ENCODE results near the gene FOXO4. TPM values are rescaled to one million over a fixed set of nuclear protein-coding genes. Genes with fewer than 3 reads are reported as not detected.

Gene FOXO4
- total RNA-seq, 3 donors from 2014 or later (not counting 1 experiment from before 2014, with no cell fraction given), result 47.3 to 57.2 (median 51.2) TPM

DNA sequence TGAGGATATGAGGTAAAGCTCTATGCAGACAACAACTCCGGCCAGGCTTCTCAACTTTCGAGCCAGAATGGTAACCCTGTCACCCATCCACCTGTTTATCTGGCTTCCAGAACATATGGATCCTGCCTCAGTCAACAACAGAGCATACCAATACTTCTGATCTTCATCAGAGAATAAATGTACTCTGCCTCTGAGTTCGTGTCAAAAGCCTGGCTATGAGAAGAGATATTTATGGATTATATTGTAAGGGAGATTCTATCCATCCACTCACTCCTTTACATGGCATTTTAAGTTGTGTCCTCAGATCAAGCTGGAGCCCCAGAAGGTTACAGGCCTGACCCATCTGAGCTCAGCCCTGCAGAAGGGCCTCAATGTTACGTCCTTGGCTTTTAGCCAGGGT is 9.8 kb upstream of the FOXO4 start:
- Mint-ChIP-seq H3K4me1 (no peaks in the 10 kb centered on the region), H3K36me3 (no peaks in the 10 kb centered on the region), H3K9me3 (no peaks in the 10 kb centered on the region), H3K4me3 (no peak overlapping the region), H3K27ac (no peak overlapping the region), H3K27me3 (ENCODE audit: low read depth in 2 of 2) (no peaks in the 10 kb centered on the region)
- ATAC-seq (no peak), DNase-seq (no peak)
- no peak overlapping the region for H3K27ac ChIP-seq (ENCODE audit: low read length)
- TF ChIP-seq, protein P1, sequence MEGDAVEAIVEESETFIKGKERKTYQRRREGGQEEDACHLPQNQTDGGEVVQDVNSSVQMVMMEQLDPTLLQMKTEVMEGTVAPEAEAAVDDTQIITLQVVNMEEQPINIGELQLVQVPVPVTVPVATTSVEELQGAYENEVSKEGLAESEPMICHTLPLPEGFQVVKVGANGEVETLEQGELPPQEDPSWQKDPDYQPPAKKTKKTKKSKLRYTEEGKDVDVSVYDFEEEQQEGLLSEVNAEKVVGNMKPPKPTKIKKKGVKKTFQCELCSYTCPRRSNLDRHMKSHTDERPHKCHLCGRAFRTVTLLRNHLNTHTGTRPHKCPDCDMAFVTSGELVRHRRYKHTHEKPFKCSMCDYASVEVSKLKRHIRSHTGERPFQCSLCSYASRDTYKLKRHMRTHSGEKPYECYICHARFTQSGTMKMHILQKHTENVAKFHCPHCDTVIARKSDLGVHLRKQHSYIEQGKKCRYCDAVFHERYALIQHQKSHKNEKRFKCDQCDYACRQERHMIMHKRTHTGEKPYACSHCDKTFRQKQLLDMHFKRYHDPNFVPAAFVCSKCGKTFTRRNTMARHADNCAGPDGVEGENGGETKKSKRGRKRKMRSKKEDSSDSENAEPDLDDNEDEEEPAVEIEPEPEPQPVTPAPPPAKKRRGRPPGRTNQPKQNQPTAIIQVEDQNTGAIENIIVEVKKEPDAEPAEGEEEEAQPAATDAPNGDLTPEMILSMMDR (IDR thresholded peaks at IDR 0.05), result no peak
- intact Hi-C loops (cut with micrococcal nuclease), result no loop called here
- H3K27me3 ChIP-seq (ENCODE audit: control insufficient read depth, insufficient read depth, low read length), result no peaks in the 10 kb centered on the region
- 96% methylated on average over 2 of the region's 4 CpGs for WGBS (ENCODE audit: insufficient coverage)
- no peaks in the 10 kb centered on the region for H3K36me3 ChIP-seq (ENCODE audit: control insufficient read depth, insufficient read depth, low read length)
- no peaks in the 10 kb centered on the region for H3K4me1 ChIP-seq (ENCODE audit: control insufficient read depth, insufficient read depth, low read length)
- no peak overlapping the region for H3K4me3 ChIP-seq (ENCODE audit: low read length)
- H3K9me3 ChIP-seq (ENCODE audit: control insufficient read depth, insufficient read depth, low read length), result no peaks in the 10 kb centered on the region

DNA sequence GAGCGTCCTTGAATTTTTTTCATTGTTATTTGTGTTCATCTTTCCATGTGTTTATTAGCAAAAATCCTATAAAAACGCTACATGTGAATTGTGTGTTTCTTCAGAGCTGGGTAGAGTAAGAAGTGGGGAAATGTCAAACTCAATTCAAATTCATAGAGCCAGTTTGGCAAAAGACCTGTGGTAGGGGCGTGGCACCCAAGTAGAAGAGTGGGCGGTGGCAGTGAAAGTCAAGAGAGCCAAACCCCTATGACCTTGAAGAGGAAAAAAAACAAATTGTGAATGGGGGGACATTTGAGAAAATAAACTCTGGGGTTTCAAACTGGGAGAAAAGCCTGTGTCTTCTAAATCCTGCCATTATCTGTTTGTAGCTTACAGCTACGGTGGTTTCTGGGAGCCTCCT is 4.4 kb upstream of the FOXO4 start:
- WGBS (ENCODE audit: insufficient coverage), result 95% methylated on average over 4 of the region's 5 CpGs
- H3K4me1 ChIP-seq (ENCODE audit: control insufficient read depth, insufficient read depth, low read length), result peaks cover 4% of the 10 kb centered on the region
- TF ChIP-seq, protein P1 (IDR thresholded peaks at IDR 0.05), result no peak
- H3K9me3 Mint-ChIP-seq, result no peaks in the 10 kb centered on the region
- H3K27ac ChIP-seq (ENCODE audit: low read length), result no peak overlapping the region
- intact Hi-C loops (cut with micrococcal nuclease), result no loop called here
- no peak for DNase-seq
- no peaks in the 10 kb centered on the region for H3K27me3 ChIP-seq (ENCODE audit: control insufficient read depth, insufficient read depth, low read length)
- no peak for ATAC-seq
- no peak overlapping the region for H3K4me3 ChIP-seq (ENCODE audit: low read length)
- H3K36me3 Mint-ChIP-seq, result no peaks in the 10 kb centered on the region
- H3K9me3 ChIP-seq (ENCODE audit: control insufficient read depth, insufficient read depth, low read length), result no peaks in the 10 kb centered on the region
- peaks cover 0 to 12% of the 10 kb centered on the region in 2 donors for H3K27me3 Mint-ChIP-seq (ENCODE audit: low read depth in 2 of 2)
- H3K27ac Mint-ChIP-seq, result no peak overlapping the region
- H3K4me3 Mint-ChIP-seq, result no peak overlapping the region
- H3K4me1 Mint-ChIP-seq, result peaks cover 10% of the 10 kb centered on the region in 2 donors
- no peaks in the 10 kb centered on the region for H3K36me3 ChIP-seq (ENCODE audit: control insufficient read depth, insufficient read depth, low read length)

DNA sequence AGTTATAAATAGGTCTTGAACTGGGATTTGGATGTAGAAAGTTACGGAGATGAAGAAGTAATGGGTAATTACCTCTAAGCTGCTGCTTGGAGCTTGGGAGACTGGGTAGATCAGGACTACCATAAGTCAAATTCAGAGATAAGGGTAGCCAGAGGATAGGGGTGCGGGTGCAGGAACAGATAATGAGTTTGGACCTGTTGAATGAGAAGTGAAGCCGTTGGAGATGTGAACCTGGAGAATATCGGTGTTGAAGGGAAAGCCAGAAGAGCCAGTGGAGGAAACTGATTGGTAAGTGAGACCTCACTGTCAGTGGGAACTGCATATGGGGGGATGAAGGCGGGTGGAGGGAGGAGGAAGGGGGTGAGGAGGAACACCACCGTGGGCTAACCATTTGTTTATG is 618 bp upstream of the FOXO4 start:
- peak overlapping the region; percentile 79 for H3K4me3 Mint-ChIP-seq
- H3K27me3 ChIP-seq (ENCODE audit: control insufficient read depth, insufficient read depth, low read length), result no peaks in the 10 kb centered on the region
- no peaks in the 10 kb centered on the region for H3K9me3 ChIP-seq (ENCODE audit: control insufficient read depth, insufficient read depth, low read length)
- H3K27ac Mint-ChIP-seq, result peak overlapping the region; percentile 90 to 96
- no peaks in the 10 kb centered on the region for H3K36me3 ChIP-seq (ENCODE audit: control insufficient read depth, insufficient read depth, low read length)
- 41% methylated on average over 4 of the region's 6 CpGs for WGBS (ENCODE audit: insufficient coverage)
- peaks cover 36% of the 10 kb centered on the region for H3K4me1 ChIP-seq (ENCODE audit: control insufficient read depth, insufficient read depth, low read length)
- peak overlapping the region; percentile 72 for H3K4me3 ChIP-seq (ENCODE audit: low read length)
- peaks cover 19 to 26% of the 10 kb centered on the region in 2 donors for H3K4me1 Mint-ChIP-seq
- intact Hi-C loops (cut with micrococcal nuclease), result loop anchor here (5.0 kb wide), 1 partner anchor 82 kb away; no protein-coding TSS in a partner anchor
- no peaks in the 10 kb centered on the region for H3K9me3 Mint-ChIP-seq
- no peaks in the 10 kb centered on the region for H3K36me3 Mint-ChIP-seq
- H3K27ac ChIP-seq (ENCODE audit: low read length), result no peak overlapping the region
- DNase-seq (no peak), ATAC-seq (no peak)
- H3K27me3 Mint-ChIP-seq (ENCODE audit: low read depth in 2 of 2), result peaks cover 0 to 12% of the 10 kb centered on the region in 2 donors
- TF ChIP-seq, protein P1 (IDR thresholded peaks at IDR 0.05), result no peak

All from natural killer cell (primary cell).